Dendritic cell treated with granulocyte-macrophage colony-stimulating factor and Interleukin-4, amounts not matched to agents 40 ng/mL and 50 ng/mL, for 4 days (primary cell): ENCODE data around the gene SCN2B.

Experiments used
- H3K27ac Mint-ChIP-seq: one replicate; pipeline ENCODE4 v1.8.0; 2022; ENCODE audit warnings: mild to moderate bottlenecking, mixed read lengths
- H3K27me3 Mint-ChIP-seq: one replicate; pipeline ENCODE4 v1.8.0; 2022; ENCODE audit warnings: mild to moderate bottlenecking, mixed read lengths
- H3K36me3 Mint-ChIP-seq: one replicate; pipeline ENCODE4 v1.8.0; 2022; ENCODE audit warnings: low read depth, mixed read lengths
- H3K4me1 Mint-ChIP-seq: one replicate; pipeline ENCODE4 v1.8.0; 2022; ENCODE audit warnings: low read depth, mixed read lengths
- H3K4me3 Mint-ChIP-seq: one replicate; pipeline ENCODE4 v1.8.0; 2022; ENCODE audit warnings: mild to moderate bottlenecking, moderate library complexity, mixed read lengths
- H3K9me3 Mint-ChIP-seq: one replicate; pipeline ENCODE4 v1.8.0; 2022; ENCODE audit warnings: mixed read lengths
- intact Hi-C: fragments of 100-400 bp; cut with micrococcal nuclease; formaldehyde crosslinking; loops from one replicate; pipeline ENCODE4 v1.15.0; 2022

SCN2B gene

GRCh38 chr11:118149493-118149892, 26.9 kb downstream of the SCN2B start:
- Mint-ChIP-seq H3K4me3 (no peak overlapping the region), H3K36me3 (no peaks in the 10 kb centered on the region), H3K4me1 (peaks cover 28% of the 10 kb centered on the region), H3K27ac (no peak overlapping the region), H3K27me3 (peaks cover 56% of the 10 kb centered on the region), H3K9me3 (no peaks in the 10 kb centered on the region)
- intact Hi-C loops: loop anchor here (5.0 to 10.0 kb wide), 2 partner anchors 33 to 325 kb away; partner anchors contain the start of gene FXYD2

GRCh38 chr11:118148856-118149255, 27.6 kb downstream of the SCN2B start:
- Mint-ChIP-seq H3K27ac (no peak overlapping the region), H3K27me3 (peaks cover 56% of the 10 kb centered on the region)

GRCh38 chr11:118148240-118148639, 28.2 kb downstream of the SCN2B start:
- H3K27me3 Mint-ChIP-seq: peaks cover 52% of the 10 kb centered on the region
- no peaks in the 10 kb centered on the region for H3K9me3 Mint-ChIP-seq
- intact Hi-C loops: loop anchor here (5.0 to 10.0 kb wide), 2 partner anchors 34 to 323 kb away; partner anchors contain the start of gene FXYD2
- H3K36me3 Mint-ChIP-seq: no peaks in the 10 kb centered on the region
- no peak overlapping the region for H3K4me3 Mint-ChIP-seq
- H3K4me1 Mint-ChIP-seq: peaks cover 30% of the 10 kb centered on the region
- no peak overlapping the region for H3K27ac Mint-ChIP-seq

More at GRCh38 chr11:118148856-118149255, 27.6 kb downstream of the SCN2B start:
- H3K4me1 Mint-ChIP-seq: peaks cover 33% of the 10 kb centered on the region
- no peak overlapping the region for H3K4me3 Mint-ChIP-seq
- no peaks in the 10 kb centered on the region for H3K9me3 Mint-ChIP-seq
- no peaks in the 10 kb centered on the region for H3K36me3 Mint-ChIP-seq
- intact Hi-C loops: loop anchor here (5.0 to 10.0 kb wide), 2 partner anchors 33 to 324 kb away; partner anchors contain the start of gene FXYD2

GRCh38 chr11:118147502-118147901, 28.9 kb downstream of the SCN2B start:
- H3K4me1 Mint-ChIP-seq: peaks cover 31% of the 10 kb centered on the region
- peaks cover 46% of the 10 kb centered on the region for H3K27me3 Mint-ChIP-seq
- H3K4me3 Mint-ChIP-seq: no peak overlapping the region
- H3K9me3 Mint-ChIP-seq: no peaks in the 10 kb centered on the region
- intact Hi-C loops: loop anchor here (5.0 to 10.0 kb wide), 2 partner anchors 35 to 323 kb away; partner anchors contain the start of gene FXYD2
- no peak overlapping the region for H3K27ac Mint-ChIP-seq
- no peaks in the 10 kb centered on the region for H3K36me3 Mint-ChIP-seq

GRCh38 chr11:118146554-118146953, 29.9 kb downstream of the SCN2B start:
- Mint-ChIP-seq H3K4me1 (peaks cover 37% of the 10 kb centered on the region), H3K27ac (no peak overlapping the region), H3K9me3 (no peaks in the 10 kb centered on the region), H3K4me3 (peak overlapping the region; percentile 78), H3K36me3 (no peaks in the 10 kb centered on the region), H3K27me3 (peaks cover 37% of the 10 kb centered on the region)
- intact Hi-C loops: loop anchor here (5.0 to 10.0 kb wide), 2 partner anchors 36 to 322 kb away; partner anchors contain the start of gene FXYD2

GRCh38 chr11:118145285-118146227, 30.9 kb downstream of the SCN2B start:
- H3K4me1 Mint-ChIP-seq: peaks cover 47% of the 10 kb centered on the region
- intact Hi-C loops: loop anchor here (1.0 to 10.0 kb wide), 3 partner anchors 37 to 321 kb away; partner anchors contain the start of gene FXYD2
- peak overlapping the region; percentile 78 for H3K4me3 Mint-ChIP-seq
- no peaks in the 10 kb centered on the region for H3K9me3 Mint-ChIP-seq
- no peaks in the 10 kb centered on the region for H3K36me3 Mint-ChIP-seq
- peak overlapping the region; percentile 43 for H3K27ac Mint-ChIP-seq
- peaks cover 30% of the 10 kb centered on the region for H3K27me3 Mint-ChIP-seq

- no peaks in the 10 kb centered on the region for H3K9me3 Mint-ChIP-seq
- H3K36me3 Mint-ChIP-seq: no peaks in the 10 kb centered on the region
- H3K27me3 Mint-ChIP-seq: peaks cover 25% of the 10 kb centered on the region
- H3K4me3 Mint-ChIP-seq: no peak overlapping the region
- no peak overlapping the region for H3K27ac Mint-ChIP-seq
- intact Hi-C loops: loop anchor here (1.0 to 10.0 kb wide), 3 partner anchors 38 to 320 kb away; partner anchors contain the start of gene FXYD2
- peaks cover 48% of the 10 kb centered on the region for H3K4me1 Mint-ChIP-seq
These were observed 31.9 kb downstream of the SCN2B start for GRCh38 chr11:118144301-118145268.

- H3K9me3 Mint-ChIP-seq: no peaks in the 10 kb centered on the region
- H3K27me3 Mint-ChIP-seq: peaks cover 27% of the 10 kb centered on the region
- no peaks in the 10 kb centered on the region for H3K36me3 Mint-ChIP-seq
- no peak overlapping the region for H3K4me3 Mint-ChIP-seq
- H3K27ac Mint-ChIP-seq: no peak overlapping the region
- peaks cover 48% of the 10 kb centered on the region for H3K4me1 Mint-ChIP-seq
- intact Hi-C loops: loop anchor here (2.0 to 10.0 kb wide), 2 partner anchors 215 to 319 kb away; partner anchors contain the start of genes FXYD2 and UBE4A
These were observed 32.7 kb downstream of the SCN2B start for GRCh38 chr11:118143661-118144185.

- Mint-ChIP-seq H3K27me3 (peaks cover 28% of the 10 kb centered on the region), H3K4me1 (peaks cover 49% of the 10 kb centered on the region), H3K4me3 (peak overlapping the region; percentile 11), H3K27ac (no peak overlapping the region), H3K36me3 (no peaks in the 10 kb centered on the region), H3K9me3 (no peaks in the 10 kb centered on the region)
- intact Hi-C loops: loop anchor here (2.0 to 10.0 kb wide), 2 partner anchors 216 to 318 kb away; partner anchors contain the start of genes FXYD2 and UBE4A
These were observed 33.6 kb downstream of the SCN2B start for GRCh38 chr11:118142809-118143208.

- intact Hi-C loops: loop anchor here (2.0 to 10.0 kb wide), 2 partner anchors 217 to 317 kb away; partner anchors contain the start of genes FXYD2 and UBE4A
- Mint-ChIP-seq H3K4me1 (peaks cover 41% of the 10 kb centered on the region), H3K36me3 (no peaks in the 10 kb centered on the region), H3K27me3 (peaks cover 31% of the 10 kb centered on the region), H3K27ac (peak overlapping the region; percentile 0), H3K4me3 (no peak overlapping the region), H3K9me3 (no peaks in the 10 kb centered on the region)
These were observed 34.4 kb downstream of the SCN2B start for GRCh38 chr11:118142081-118142480.

GRCh38 chr11:118139578-118139977, 36.9 kb downstream of the SCN2B start:
- H3K27me3 Mint-ChIP-seq: peaks cover 32% of the 10 kb centered on the region
- no peaks in the 10 kb centered on the region for H3K9me3 Mint-ChIP-seq
- no peak overlapping the region for H3K4me3 Mint-ChIP-seq
- H3K36me3 Mint-ChIP-seq: no peaks in the 10 kb centered on the region
- peaks cover 41% of the 10 kb centered on the region for H3K4me1 Mint-ChIP-seq
- H3K27ac Mint-ChIP-seq: no peak overlapping the region
- intact Hi-C loops: no loop called here

- Mint-ChIP-seq H3K4me1 (peaks cover 37% of the 10 kb centered on the region), H3K9me3 (no peaks in the 10 kb centered on the region), H3K36me3 (no peaks in the 10 kb centered on the region), H3K4me3 (no peak overlapping the region), H3K27me3 (peaks cover 28% of the 10 kb centered on the region), H3K27ac (no peak overlapping the region)
- intact Hi-C loops: no loop called here
These were observed 37.5 kb downstream of the SCN2B start for GRCh38 chr11:118138839-118139420.
